Testis (tissue), 2 donors: ENCODE data around the gene DHX8.

Experiments
- POLR2A ChIP-seq: fragments of 450-650 bp; IDR thresholded peaks from one replicate; pipeline ENCODE4 v1.6.1; 2017; ENCODE audit warnings: antibody characterized with exemption, mild to moderate bottlenecking, moderate library complexity
- TF ChIP-seq, protein P1 (sequence below), 3 experiments: fragments of 450-650 bp in 2 of 3; fragments of 200-600 bp in 1 of 3; sonication (generic) in 1 of 3; IDR thresholded peaks; one replicate each; pipeline ENCODE4 v1.5.1; 2016 to 2019; ENCODE audit warnings: antibody characterized with exemption in 3 of 3, mild to moderate bottlenecking in 2 of 3, moderate library complexity in 1 of 3

DNA sequence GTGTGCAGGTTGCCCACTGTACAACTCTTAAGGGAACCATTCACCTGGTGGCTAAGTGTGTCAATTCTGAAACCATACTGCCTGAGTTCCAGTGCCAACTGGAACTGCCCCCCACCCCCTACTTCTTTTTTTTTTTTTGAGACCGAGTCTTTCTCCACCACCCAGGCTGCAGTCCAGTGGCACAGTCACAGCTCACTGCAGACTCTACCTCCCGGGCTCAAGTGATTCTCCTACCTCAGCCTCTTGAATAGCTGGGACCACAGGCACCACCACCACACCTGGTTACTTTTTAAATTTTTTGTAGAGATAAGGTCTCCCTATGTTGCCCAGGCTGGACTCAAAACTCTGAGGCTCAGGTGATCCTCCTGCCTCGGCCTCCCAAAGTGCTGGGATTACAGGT is 40.4 kb upstream of the DHX8 start:
- TF ChIP-seq, protein P1, sequence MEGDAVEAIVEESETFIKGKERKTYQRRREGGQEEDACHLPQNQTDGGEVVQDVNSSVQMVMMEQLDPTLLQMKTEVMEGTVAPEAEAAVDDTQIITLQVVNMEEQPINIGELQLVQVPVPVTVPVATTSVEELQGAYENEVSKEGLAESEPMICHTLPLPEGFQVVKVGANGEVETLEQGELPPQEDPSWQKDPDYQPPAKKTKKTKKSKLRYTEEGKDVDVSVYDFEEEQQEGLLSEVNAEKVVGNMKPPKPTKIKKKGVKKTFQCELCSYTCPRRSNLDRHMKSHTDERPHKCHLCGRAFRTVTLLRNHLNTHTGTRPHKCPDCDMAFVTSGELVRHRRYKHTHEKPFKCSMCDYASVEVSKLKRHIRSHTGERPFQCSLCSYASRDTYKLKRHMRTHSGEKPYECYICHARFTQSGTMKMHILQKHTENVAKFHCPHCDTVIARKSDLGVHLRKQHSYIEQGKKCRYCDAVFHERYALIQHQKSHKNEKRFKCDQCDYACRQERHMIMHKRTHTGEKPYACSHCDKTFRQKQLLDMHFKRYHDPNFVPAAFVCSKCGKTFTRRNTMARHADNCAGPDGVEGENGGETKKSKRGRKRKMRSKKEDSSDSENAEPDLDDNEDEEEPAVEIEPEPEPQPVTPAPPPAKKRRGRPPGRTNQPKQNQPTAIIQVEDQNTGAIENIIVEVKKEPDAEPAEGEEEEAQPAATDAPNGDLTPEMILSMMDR (IDR thresholded peaks at IDR 0.05): no peak
- TF ChIP-seq POLR2A: no peak
